HUES48 (cell line): ENCODE measurements around the gene ATP7A.
"Not testable (repeated sequence)": the region's sequence is repeated elsewhere in the genome, so short reads cannot be mapped to it uniquely, and the experiment has no call there.

ENCODE experiments used
- H3K27ac ChIP-seq: one replicate; pipeline ENCODE4 v1.7.0; 2013; ENCODE audit warnings: low read depth, low read length, inconsistent platforms
- H3K27me3 ChIP-seq: 2 replicates; pipeline ENCODE4 v1.6.1; 2013; ENCODE audit warnings: mild to moderate bottlenecking, low read length; ENCODE audit not compliant: control insufficient read depth, insufficient read depth
- H3K36me3 ChIP-seq: 2 replicates; pipeline ENCODE4 v1.6.1; 2013; ENCODE audit warnings: low read length; ENCODE audit not compliant: control insufficient read depth, insufficient read depth
- H3K4me1 ChIP-seq: 2 replicates; pipeline ENCODE4 v1.6.1; 2013; ENCODE audit warnings: mild to moderate bottlenecking, low read length; ENCODE audit not compliant: control insufficient read depth, insufficient read depth
- H3K4me3 ChIP-seq: 2 replicates; pipeline ENCODE4 v1.5.1; 2013; ENCODE audit warnings: mild to moderate bottlenecking, low read depth, low read length
- H3K9ac ChIP-seq: 2 replicates; pipeline ENCODE4 v1.6.1; 2013; ENCODE audit warnings: mild to moderate bottlenecking, low read depth, low read length, moderate library complexity
- H3K9me3 ChIP-seq: 2 replicates; pipeline ENCODE4 v1.6.1; 2013; ENCODE audit warnings: low read length; ENCODE audit not compliant: control insufficient read depth, insufficient read depth

Gene ATP7A

DNA sequence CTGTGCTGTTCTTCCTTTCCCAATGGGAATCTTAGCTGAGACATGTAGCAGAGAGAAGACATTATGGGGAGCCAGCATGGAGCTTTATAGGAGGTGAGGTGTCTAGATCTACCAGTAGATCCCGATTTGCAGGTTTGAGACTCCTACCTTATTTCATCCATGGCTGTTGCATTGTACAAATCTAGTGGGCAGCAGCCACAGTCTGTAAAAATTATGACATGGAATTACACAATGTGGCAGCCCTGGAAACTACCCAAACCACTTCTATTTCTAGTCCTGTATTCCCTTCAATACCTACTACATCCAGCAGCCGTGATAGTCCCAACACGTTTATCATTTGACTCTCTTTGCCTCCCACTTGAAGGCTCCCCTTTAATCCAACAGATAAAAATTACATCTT lies 8.1 kb downstream of the ATP7A start:
- Histone ChIP-seq H3K27me3 (no peaks in the 10 kb centered on the region), H3K4me3 (no peak overlapping the region), H3K4me1 (no peaks in the 10 kb centered on the region), H3K9me3 (peaks cover 37% of the 10 kb centered on the region), H3K9ac (no peak overlapping the region), H3K36me3 (no peaks in the 10 kb centered on the region), H3K27ac (no peak overlapping the region)

DNA sequence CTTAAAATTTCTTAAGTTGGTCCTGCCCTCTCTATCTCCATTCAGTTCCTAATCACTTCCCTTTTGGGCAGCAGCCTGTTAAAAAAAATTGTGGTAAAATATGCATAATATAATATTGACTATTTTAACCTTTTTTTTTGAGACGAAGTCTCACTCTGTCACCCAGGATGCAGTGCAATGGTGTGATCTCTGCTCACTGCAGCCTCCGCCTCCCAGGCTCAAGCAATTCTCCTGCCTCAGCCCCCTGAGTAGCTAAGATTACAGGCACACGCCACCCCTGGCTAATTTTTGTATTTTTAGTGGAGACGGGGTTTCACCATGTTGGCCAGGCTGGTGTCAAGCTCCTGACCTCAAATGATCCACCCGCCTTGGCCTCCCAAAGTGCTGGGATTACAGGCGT lies 8.9 kb downstream of the ATP7A start:
- H3K27me3 ChIP-seq, H3K4me3 ChIP-seq, H3K9ac ChIP-seq, H3K27ac ChIP-seq, H3K4me1 ChIP-seq, H3K36me3 ChIP-seq: not testable (repeated sequence)
- H3K9me3 ChIP-seq: peaks cover 36% of the 10 kb centered on the region

DNA sequence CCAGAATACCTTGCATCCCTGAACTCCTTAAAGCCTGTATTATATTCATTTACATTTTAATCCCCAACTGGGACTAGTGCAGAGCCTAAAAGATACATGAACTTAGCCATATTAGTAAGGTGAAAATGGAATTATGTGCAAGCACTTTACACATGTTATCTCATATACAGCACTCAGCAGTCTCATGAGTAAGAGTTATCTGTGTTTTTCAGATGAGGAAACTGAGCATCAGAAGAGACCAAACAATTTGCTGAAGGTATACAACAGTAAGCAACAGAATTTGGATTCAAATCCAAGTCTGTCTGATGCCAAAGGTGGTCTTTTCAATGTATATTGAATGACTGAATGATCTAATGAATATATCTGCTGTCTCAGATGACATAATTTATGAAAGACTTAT lies 12.3 kb downstream of the ATP7A start:
- no peaks in the 10 kb centered on the region for H3K36me3 ChIP-seq
- H3K9ac ChIP-seq: no peak overlapping the region
- no peak overlapping the region for H3K27ac ChIP-seq
- peaks cover 25% of the 10 kb centered on the region; the same call in 1 of the 2 replicates for H3K9me3 ChIP-seq
- no peaks in the 10 kb centered on the region for H3K27me3 ChIP-seq
- H3K4me1 ChIP-seq: no peaks in the 10 kb centered on the region
- H3K4me3 ChIP-seq: no peak overlapping the region

DNA sequence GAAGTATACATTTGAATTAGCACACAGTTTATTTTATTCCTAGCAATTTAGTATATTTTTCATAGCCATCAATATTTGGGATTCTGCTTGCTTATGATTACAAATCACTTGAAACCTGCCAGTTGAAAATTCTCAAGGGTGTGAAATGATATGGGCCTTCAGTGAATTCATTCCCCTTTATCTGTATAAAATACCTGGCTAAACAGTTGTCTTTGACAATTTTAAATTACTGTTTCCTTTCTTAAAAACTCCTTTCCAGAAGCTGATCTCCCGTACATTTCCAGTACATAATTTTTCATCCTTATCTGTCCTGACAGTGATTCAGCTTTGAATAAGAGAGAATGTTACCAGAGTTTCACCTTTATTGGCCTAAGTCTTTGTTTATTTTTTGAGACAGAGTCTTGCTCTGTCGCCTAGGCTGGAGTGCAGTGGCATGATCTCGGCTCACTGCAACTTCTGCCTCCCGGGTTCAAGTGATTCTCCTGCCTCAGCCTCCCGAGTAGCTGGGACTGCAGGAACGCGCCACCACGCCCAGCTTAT lies 13.9 kb downstream of the ATP7A start:
- no peaks in the 10 kb centered on the region for H3K4me1 ChIP-seq
- no peak overlapping the region for H3K4me3 ChIP-seq
- no peaks in the 10 kb centered on the region for H3K36me3 ChIP-seq
- no peak overlapping the region for H3K27ac ChIP-seq
- H3K9me3 ChIP-seq: peaks cover 28% of the 10 kb centered on the region
- H3K9ac ChIP-seq: no peak overlapping the region
- no peaks in the 10 kb centered on the region for H3K27me3 ChIP-seq

DNA sequence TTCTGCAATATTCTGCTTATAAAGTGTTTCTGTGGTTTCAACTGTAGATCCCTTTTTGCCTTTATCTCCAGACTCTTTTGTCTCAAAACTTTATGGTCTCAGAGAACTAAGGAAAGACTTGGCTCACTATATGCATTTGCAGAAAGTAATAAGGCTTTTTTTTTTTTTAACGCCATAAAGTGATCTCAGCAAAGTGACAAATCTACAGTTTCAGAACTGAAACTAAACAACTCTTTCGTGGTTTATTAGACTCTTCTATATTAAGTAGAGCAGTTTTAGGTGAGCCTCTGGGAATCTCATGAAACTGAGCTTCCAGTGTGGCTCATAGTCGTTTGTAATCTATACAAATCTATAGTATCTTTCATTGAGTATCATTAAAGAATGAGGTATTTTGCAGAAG lies 15.3 kb downstream of the ATP7A start:
- Histone ChIP-seq H3K27ac (no peak overlapping the region), H3K4me3 (no peak overlapping the region), H3K9ac (no peak overlapping the region), H3K36me3 (no peaks in the 10 kb centered on the region), H3K4me1 (no peaks in the 10 kb centered on the region), H3K27me3 (no peaks in the 10 kb centered on the region), H3K9me3 (peaks cover 29% of the 10 kb centered on the region)

DNA sequence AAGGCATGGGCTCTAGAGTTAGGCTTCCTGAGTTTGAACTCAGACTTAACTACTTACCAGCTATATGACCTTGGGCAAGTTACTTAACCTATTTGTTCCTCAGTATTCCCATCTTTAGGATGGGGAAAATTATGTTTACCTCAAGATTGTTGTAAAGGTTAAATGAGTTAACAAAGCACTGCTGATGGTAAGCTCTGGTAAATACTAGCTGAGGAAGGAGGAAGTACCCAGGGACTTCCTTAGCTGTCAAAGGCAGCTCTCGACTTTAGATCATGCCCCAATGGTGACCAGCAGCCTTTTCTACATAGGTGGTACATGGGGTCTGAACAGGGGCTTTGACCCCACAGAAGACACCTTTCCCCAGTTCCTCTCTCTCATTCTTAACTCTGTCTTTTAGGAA lies 20.1 kb downstream of the ATP7A start:
- Histone ChIP-seq H3K9me3 (peaks cover 30% of the 10 kb centered on the region), H3K4me3 (no peak overlapping the region)

DNA sequence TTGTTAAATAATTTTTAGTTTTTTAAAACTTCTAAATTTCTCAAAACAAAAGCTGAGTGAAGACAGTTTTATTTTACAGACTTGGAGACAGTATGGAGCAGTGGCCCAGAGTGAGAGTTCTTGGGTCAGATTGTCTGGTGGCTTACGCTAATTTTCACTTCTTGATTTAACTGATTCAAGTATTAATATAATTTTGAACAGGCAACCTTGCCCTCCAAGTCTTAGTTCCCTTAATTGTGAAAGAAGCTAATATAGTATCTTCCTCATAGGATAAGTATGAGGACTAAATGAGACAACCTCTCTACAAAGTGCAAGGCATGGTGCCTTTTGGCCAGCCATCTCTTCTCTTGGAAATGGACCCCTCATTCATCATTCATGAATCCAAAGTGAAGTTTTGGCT lies 25.4 kb downstream of the ATP7A start:
- no peaks in the 10 kb centered on the region for H3K4me1 ChIP-seq
- no peaks in the 10 kb centered on the region for H3K36me3 ChIP-seq
- no peak overlapping the region for H3K27ac ChIP-seq
- H3K4me3 ChIP-seq: no peak overlapping the region
- no peaks in the 10 kb centered on the region for H3K27me3 ChIP-seq
- no peak overlapping the region for H3K9ac ChIP-seq
- peaks cover 28% of the 10 kb centered on the region for H3K9me3 ChIP-seq

More for the DNA sequence above, 20.1 kb downstream of the ATP7A start:
- H3K4me1 ChIP-seq: no peaks in the 10 kb centered on the region
- H3K36me3 ChIP-seq: no peaks in the 10 kb centered on the region
- H3K27me3 ChIP-seq: no peaks in the 10 kb centered on the region
- H3K9ac ChIP-seq: no peak overlapping the region
- H3K27ac ChIP-seq: no peak overlapping the region

DNA sequence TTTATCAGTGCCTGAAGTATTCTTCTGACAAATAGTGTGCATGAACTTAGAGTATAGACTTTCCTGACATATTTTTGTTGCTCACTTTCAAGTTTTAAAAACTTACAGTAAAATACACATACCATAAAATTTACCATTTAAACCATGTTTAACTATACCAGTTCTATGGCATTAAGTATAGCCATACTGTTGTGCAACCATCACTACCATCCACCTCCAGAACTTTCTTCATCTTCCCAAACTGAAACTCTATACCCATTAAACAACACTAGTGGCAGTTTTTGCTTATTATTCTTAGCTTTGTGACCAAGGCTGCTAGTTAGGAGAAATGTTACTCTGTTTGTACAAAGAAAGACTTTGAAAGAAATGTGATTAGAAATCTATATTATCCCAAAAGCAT lies 25.8 kb downstream of the ATP7A start:
- no peak overlapping the region for H3K9ac ChIP-seq
- no peaks in the 10 kb centered on the region for H3K36me3 ChIP-seq
- H3K27ac ChIP-seq: no peak overlapping the region
- H3K27me3 ChIP-seq: no peaks in the 10 kb centered on the region
- H3K9me3 ChIP-seq: peaks cover 28% of the 10 kb centered on the region
- H3K4me1 ChIP-seq: no peaks in the 10 kb centered on the region
- no peak overlapping the region for H3K4me3 ChIP-seq

DNA sequence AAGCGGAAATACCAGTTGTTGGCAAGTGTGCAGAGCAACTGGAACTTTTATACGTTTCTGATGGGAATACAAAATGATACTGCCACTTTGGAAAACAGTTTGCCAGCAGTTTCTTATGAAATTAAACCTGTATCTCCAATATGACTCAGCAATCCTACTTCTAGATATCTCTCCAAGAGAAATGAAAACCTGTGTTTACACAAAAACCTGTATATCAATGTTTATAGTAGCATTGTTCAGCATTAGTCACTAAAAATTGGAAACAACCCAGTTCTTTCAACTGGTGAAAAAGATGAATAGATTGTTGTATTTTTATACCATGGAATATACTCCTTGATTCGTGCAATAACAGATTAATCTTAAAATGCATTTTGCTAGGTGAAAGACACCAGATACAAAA lies 26.8 kb downstream of the ATP7A start:
- Histone ChIP-seq H3K27ac (no peak overlapping the region), H3K9ac (no peak overlapping the region), H3K4me1 (no peaks in the 10 kb centered on the region), H3K9me3 (peaks cover 28% of the 10 kb centered on the region), H3K4me3 (no peak overlapping the region), H3K36me3 (no peaks in the 10 kb centered on the region), H3K27me3 (no peaks in the 10 kb centered on the region)

DNA sequence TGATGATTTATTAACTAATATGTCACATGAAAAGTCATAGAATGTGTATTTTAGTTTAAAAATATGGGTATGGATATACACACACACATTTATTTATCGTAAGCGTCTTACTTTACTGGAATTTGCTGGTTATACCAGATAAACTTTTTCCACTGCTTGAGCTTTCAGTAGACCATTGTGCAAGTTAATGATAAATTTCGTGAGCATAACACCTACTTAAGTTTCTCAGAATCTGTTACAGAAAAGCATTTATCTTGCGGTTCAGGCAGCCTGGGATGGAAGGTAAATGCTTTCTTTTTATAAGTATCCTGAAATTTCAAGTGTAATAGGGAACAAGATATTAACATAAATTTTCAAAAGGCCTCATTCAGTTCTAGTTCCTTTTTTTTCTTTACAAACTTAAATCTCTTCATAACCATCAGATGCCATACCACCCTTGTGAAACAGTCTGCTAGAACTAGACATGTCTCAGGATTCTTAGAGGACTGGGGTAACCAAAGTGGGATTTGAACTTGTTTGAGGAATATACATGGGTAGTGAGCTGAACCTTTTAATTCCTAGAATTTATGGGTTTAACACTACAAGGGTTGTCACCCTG lies 27.7 kb downstream of the ATP7A start:
- no peaks in the 10 kb centered on the region for H3K36me3 ChIP-seq
- no peaks in the 10 kb centered on the region for H3K27me3 ChIP-seq
- H3K27ac ChIP-seq: no peak overlapping the region
- H3K9ac ChIP-seq: no peak overlapping the region
- no peak overlapping the region for H3K4me3 ChIP-seq
- H3K4me1 ChIP-seq: no peaks in the 10 kb centered on the region
- peaks cover 23% of the 10 kb centered on the region for H3K9me3 ChIP-seq

DNA sequence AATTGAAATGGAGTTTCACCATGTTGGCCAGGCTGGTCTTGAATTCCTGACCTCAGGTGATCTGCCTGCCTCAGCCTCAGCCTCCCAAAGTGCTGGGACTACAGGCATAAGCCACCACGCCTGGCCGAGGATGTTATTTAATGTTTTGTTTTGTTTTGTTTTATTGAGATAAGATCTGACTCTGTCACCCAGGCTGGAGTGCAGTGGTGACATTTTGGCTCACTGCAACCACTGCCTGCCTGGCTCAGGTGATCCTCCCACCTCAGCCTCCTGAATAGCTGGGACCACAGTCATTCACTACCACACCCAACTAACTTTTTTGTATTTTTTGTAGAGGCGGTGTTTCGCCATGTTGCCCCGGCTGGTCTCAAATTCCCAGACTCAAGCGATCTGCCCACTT lies 34.5 kb downstream of the ATP7A start:
- H3K36me3 ChIP-seq, H3K4me1 ChIP-seq, H3K9ac ChIP-seq, H3K4me3 ChIP-seq, H3K27ac ChIP-seq, H3K27me3 ChIP-seq: not testable (repeated sequence)
- H3K9me3 ChIP-seq: peaks cover 17% of the 10 kb centered on the region; the same call in 1 of the 2 replicates
